Epithelial cell of proximal tubule (primary cell): ENCODE measurements around the gene EGR2. TPM values are rescaled to one million over a fixed set of nuclear protein-coding genes. Genes with fewer than 3 reads are reported as not detected.
A peak's percentile ranks its signal among the peaks of the same experiment; 100 is the strongest.

Source experiments
- DNase-seq: peaks from one replicate; pipeline ENCODE4 v3.0.0-alpha.2; 2011; ENCODE audit warnings: low read depth
- H3K4me3 ChIP-seq: 2 replicates; pipeline ENCODE4 v1.5.1; 2011; ENCODE audit warnings: low read depth, mild to moderate bottlenecking, low read length
- CTCF ChIP-seq: conservative IDR thresholded peaks from 2 replicates; pipeline ENCODE4 v1.5.1; 2012; ENCODE audit warnings: low read depth, mild to moderate bottlenecking, low read length
- total RNA-seq: library from RNA; depleted of rRNA; stranded (reverse); fragments of >200 nt; gene quantifications from 2 replicates; pipeline ENCODE4 v1.2.3, GENCODE V29; 2015

Gene EGR2
- total RNA-seq, 1 donor from 2014 or later = 0.06 TPM

DNA sequence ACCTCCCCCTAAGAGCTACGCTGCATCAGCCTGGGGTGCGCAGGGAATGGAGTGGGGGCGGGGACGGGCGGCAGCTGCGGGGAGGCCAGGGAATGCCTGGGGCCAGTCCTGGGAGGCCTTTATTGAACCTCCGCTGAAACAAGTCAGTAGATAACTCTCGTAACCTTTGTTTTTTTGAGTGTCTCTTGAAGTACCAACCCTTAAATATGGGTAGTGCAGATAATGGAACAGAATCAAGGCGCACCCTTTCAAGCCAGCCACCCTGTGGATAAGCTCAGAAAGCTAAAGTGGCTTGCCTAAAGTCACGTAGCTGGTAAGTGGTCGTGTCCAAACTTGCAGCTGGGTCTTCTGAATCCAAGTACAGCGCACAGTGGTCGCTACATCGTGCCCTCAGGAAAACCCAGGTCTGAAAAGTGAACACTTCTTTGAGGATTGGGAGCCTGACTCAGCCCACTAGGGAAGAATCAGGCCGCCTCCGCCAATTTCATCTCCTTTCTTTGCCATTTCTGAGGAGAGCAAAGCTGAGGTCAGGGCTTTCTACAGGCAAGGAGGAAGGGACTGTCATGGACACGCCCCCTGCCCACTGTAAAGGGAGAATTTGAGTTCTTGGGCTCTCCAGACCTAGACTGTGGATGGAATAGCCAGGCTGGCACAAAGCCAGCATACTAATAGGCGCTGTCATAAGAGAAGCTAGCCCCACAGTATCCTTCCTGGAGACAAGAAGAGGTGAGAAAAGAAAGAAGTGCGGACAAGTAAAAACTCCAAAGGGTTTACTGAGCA, 3.2 kb upstream of the EGR2 start:
- TF ChIP-seq CTCF = no peak
- DNase-seq = no peak
- H3K4me3 ChIP-seq = no peak overlapping the region

GRCh38 chr10:62818426-62819011, 2.4 kb upstream of the EGR2 start:
- no peak for DNase-seq
- no peak for TF ChIP-seq CTCF
- peak overlapping the region; percentile 63 for H3K4me3 ChIP-seq

DNA sequence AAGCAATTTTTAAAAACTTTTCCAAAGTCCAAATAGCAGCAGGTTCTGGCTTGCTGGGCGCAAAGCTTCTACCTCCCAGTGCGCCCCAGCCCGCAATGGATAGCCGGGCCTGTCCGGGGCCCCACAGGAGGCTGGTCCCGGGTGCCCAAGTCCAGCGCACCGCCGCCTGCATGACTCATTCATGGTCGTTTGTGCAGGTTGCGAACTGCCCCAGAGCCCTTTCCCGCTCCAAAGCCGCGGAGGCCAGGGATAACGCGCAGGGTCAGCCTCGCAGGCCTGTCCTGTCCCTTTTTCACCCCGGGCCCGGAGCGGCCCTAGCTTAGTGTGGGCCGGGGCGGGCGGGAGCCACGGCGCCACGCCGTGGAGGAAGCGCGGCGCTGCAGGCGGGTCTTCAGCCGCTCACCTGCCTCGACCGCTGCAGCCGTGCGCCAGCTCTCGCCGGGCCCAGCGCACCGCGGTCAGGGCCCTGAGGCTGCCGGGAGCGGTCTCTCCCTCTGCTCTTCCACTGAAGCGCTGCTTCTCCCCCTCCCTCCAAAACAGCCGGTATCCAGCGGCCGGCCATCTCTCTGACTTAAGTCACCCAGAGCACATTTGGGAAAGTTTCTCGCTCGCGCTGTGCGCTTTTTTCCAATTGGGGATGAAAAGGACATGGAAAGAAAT, 1.7 kb upstream of the EGR2 start:
- peak; percentile 69 for TF ChIP-seq CTCF
- no peak for DNase-seq
- peak overlapping the region; percentile 63 for H3K4me3 ChIP-seq

DNA sequence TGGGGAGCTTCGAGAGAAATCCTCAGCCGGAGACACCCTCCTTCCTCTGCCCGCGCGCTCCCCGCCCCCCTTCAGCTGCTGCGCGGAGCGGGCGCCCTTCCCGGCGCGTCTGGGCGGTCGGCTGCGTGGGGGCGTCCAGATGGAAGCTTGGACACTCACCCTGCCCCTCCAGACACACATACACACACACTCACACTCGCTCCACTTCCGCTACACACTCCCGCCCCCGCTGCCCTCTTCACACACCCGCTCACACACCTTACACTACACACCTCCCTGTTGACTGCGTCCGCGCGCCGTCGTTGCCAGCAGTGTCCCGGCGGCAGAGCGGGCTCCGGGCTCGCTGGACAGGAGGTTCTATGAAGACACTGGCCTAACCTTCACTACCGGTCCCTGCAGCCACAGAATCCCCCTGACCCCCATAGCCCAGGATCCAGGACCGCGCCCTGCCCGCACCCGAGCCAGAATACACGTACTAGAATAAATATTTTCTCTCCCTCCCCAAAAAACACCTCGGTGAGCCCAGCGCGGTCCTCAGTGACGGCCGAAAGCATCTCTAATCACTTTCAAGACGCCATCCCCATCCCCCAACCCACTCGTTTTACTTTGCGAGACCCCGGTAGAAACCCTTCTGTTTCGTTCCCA, 1.1 kb upstream of the EGR2 start:
- DNase-seq = no peak
- TF ChIP-seq CTCF = no peak

GRCh38 chr10:62816076-62816330, 163 bp downstream of the EGR2 start:
- H3K4me3 ChIP-seq = peak overlapping the region; percentile 63
- TF ChIP-seq CTCF = no peak
- no peak for DNase-seq

More for the DNA sequence above, 1.1 kb upstream of the EGR2 start:
- peak overlapping the region; percentile 63 for H3K4me3 ChIP-seq

DNA sequence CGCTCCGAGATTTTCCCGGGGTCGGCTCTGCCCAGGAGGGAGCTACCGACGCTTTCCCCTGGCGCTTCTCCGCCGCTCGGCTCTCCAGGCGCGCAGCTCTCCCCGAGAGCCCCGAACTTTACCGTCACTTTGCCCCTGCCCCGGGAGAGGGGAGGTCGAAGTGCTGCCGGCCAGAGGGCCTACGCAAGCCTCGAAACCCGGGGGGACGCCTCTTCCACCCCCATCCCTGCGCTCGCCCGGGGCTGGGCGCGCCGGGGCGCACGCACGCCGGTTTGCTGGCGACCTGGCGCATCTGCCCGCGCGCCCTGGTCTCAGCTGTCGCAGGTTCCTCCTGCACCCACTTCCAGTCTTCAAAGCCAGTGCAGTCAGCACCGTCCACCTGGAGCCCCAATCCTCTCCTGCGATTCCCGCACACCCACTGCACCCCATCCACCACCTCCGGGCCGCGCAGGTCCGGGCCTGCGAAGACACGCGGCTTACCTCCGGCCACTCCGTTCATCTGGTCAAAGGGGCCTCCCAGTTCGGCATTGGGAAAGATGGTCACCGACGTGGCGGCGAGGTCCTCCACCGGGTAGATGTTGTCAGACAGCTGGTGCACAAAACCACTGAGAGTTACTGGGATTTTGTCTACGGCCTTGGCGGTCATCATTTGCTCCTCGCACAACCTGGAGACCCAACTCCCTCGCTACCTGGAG, 638 bp downstream of the EGR2 start:
- H3K4me3 ChIP-seq = peak overlapping the region; percentile 63
- no peak for DNase-seq
- no peak for TF ChIP-seq CTCF
